ENCODE results near the gene ZNF823.

- TF ChIP-seq CREB5 (CRISPR knock-in tag; IDR thresholded peaks at IDR 0.05; ENCODE audit: low read depth) (no peak), PATZ1 (CRISPR knock-in tag; IDR thresholded peaks at IDR 0.05; ENCODE audit: borderline replicate concordance) (no peak), RARB (CRISPR knock-in tag; IDR thresholded peaks at IDR 0.05) (no peak)
These were observed 9.2 kb downstream of the ZNF823 start for GRCh38 chr19:11729586-11729985.
